T-helper 1 cell treated with Interleukin-12 subunit alpha and Interleukin-12 subunit beta and Interleukin-4 antibody, amounts not matched to agents 30 ng/mL and 1 ng/mL, for 36 hours (primary cell): ENCODE results near the gene SUFU. TPM values are rescaled to one million over a fixed set of nuclear protein-coding genes. Genes with fewer than 3 reads are reported as not detected.

ENCODE experiments used
- intact Hi-C: fragments of 100-400 bp; cut with micrococcal nuclease; formaldehyde crosslinking; loops from one replicate; pipeline ENCODE4 v1.15.1; 2024
- total RNA-seq: library from RNA; stranded (reverse); gene quantifications from 2 replicates; pipeline ENCODE4 v1.2.3, GENCODE V29; 2022

Gene SUFU
- total RNA-seq, 1 donor from 2014 or later: 12.9 TPM

DNA sequence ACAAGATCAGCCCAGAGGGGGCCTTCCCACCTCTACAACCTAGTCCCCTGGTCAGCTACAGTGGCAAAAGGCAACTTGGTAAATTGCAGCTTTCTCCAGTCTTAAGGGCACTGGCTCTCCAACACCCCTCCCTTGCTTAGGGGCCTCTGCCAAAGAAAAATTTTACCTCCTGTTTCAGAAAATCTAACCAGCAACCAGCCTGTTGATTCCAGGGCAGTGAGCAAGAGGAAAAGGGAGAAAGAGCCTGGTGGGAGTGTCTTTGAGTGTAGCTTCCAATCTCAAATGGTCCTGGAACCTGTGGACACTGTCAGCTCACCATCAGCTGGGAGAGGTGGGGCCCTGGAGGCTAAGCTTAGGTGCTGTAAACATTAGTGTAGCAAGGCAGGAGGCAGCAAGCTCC is 24.1 kb upstream of the SUFU start:
- intact Hi-C loops: loop anchor here (1.0 kb wide), 10 partner anchors 18 to 310 kb away; partner anchors contain the start of gene CUEDC2

DNA sequence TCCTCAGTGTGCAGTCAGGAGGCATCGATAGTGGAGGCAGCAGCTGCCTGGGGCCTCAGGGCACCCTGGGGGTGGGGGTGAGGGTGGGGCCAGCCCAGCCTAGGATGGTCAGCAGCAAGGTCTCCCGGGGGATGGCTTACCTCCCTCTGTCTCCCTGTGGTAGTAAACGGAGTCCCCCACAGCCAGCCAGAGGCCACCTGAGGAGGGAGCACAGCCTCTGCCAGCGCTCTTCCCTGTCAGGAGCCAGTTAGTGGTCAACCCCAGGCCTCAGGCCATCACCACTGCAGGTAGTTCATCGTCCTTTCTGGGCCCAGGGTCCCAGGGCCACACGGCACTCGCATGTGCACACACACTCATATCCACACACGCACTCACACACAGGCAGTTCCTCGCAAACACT is 23.4 kb upstream of the SUFU start:
- intact Hi-C loops: no loop called here

- intact Hi-C loops: no loop called here
Measured at GRCh38 chr10:102484021-102484420, 19.8 kb upstream of the SUFU start.

GRCh38 chr10:102485093-102485784 is 18.5 kb upstream of the SUFU start:
- intact Hi-C loops: no loop called here

DNA sequence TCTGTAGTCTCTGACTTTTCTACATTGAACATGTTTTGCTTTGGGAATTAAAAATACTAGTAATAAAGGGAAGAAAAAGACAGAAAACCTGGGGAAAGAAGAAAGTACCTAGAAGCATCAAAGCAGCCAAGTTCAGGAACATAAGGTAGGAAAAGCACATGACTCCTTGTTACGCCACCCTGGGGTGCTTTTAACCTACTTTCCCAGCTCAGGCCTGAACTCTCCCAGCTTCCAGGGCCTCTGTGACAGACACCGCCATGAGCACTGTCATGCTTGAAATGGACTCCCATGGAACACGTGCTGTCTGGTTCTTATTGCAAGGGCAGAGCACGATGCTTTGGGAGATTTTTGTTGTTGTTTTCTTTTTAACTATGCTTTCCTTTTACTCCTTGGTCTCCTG is 12.6 kb upstream of the SUFU start:
- intact Hi-C loops: no loop called here

DNA sequence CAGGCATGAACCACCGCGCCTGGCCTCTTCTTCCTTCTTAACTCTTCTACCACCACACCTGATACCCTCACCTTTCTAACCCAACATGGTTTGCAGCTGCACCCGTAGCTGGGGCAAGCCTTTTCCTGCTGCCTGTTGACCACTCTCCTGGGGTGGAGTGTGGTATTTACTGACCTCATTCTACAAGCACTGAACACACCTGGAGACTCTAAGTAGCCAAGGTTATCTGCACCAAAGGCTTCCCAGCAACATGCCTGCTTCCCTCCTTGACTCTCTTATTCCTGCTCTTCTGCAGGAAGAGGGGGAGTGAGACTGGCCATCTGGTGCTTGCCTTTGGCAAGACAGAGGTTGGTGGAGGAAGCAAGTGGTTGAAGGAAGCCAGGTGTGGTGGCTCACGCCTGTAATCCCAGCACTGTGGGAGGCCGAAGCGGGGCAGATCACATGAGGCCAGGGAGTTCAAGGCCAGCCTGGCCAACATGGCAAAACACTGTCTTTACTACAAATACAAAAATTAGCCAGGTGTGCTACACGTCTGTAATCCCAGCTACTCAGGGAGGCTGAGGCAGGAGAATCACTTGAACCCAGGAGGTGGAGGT is 11.3 kb upstream of the SUFU start:
- intact Hi-C loops: no loop called here

DNA sequence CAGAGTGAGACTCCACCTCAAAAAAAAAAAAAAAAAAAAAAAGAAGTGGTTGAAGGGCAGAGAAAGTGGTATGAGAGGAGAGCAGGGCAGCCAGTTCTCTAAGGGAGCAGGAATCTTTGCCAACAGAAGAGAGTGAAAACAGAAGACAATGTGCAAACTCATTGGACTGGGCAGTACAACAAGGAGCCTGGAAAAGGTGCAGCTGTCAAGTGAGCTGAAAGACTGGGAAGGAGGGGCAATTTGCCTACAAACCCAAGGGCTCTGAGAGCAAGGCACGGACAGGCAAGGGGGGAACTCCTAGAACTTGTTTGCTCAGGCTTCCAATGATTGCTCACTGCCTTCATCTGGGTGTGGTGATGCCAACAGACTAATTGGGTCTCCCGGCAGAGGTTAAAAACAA is 10.8 kb upstream of the SUFU start:
- intact Hi-C loops: no loop called here

- intact Hi-C loops: no loop called here
Measured at GRCh38 chr10:102493771-102494170, 10.0 kb upstream of the SUFU start.

DNA sequence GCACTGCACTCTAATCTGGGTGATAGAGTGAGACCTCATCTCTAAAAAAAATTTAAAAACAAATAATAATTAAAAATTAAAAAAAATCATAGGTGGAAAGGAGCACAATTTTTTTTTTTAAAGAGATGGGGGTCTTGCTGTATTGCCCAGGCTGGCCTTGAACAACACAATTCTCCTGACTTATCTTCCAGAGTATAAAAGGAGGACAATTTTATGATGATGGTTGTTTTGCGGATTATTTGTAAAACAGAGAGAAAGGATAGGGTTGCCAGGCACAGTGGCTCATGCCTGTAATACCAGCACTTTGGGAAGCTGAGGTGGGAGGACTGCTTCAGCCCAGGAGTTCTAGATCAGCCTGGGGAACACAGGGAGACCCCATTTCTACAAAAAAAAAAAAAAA is 6.2 kb upstream of the SUFU start:
- intact Hi-C loops: no loop called here

DNA sequence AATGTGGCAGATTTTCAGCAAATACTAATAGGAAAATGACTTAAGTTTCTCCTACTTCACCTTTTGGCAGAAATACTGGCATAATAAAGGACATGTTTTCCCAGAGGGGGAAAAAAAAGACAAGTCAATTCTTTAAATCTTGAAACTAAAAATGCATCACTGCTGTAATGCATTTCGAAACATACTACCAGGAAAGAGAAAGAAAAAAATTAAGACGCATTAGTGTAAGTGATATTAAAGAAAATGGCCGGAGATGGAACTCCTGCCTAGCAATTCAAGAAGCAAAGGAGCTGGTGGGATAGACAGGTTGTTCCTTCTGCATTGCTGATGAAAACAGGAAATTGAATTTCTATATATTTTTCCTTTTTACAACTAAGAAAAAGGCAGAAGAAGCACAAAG is 4.4 kb upstream of the SUFU start:
- intact Hi-C loops: no loop called here

DNA sequence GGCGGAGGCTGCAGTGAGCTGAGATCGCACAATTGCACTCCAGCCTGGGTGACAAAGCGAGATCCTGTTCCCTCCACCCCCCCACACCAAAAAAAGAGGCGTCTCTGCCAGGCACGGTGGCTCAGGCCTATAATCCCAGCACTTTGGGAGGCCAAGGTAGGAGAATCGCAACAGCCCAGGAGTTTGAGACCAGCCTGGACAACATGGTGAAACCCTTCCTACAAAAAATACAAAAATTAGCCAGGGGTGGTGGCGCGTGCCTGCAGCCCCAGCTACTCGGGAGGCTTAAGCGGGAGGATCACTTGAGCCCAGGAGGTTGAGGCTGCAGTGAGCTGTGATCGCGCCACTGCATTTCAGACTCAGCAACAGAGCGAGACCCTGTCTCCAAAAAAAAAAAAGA is 3.1 kb upstream of the SUFU start:
- intact Hi-C loops: loop anchor here (5.0 to 10.0 kb wide), 6 partner anchors 333 to 1968 kb away; partner anchors contain the start of genes GSTO2, NT5C2, PDZD7 and SFXN3

DNA sequence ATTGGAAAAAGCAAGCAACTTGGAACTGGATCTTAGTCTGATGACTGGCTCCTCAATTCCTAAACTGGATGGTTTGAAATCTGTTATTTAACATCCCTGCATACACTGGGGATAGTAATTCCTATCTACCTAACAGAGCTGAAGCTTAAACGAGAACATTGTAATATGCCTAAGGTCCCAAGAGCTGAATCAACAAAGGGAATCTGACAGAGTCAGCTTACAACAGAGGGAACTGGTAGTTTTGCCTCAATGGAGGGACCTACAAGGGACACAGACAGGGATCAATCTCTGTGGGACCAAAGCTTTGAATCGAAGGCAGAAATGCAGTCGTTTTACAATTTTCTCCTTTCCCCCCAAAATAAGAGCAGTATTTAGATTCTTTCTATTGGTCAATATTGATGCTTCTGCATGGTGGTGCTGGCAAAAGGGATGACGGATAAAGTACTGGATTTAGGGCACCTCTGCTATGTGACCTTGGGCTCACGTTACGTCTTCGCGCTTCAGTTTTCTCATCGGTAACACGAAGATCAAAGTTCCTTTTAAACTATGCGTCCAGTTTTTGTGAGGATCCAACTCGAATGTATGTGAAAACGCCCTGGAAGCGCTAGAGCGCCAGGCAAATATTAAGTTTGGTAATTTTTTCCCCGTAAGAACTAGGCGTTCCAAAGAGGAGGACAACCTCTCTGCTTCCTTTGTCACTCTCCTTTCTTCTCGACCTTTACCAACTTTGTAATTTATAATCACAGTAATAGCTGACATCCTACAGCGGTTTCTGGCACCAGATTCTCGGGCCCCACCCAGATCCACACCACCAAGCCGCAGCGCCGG is 2.4 kb upstream of the SUFU start:
- intact Hi-C loops: loop anchor here (1.0 to 10.0 kb wide), 27 partner anchors 40 to 1969 kb away; partner anchors contain the start of genes ARL3, ARMH3, ATP5MK and BORCS7

DNA sequence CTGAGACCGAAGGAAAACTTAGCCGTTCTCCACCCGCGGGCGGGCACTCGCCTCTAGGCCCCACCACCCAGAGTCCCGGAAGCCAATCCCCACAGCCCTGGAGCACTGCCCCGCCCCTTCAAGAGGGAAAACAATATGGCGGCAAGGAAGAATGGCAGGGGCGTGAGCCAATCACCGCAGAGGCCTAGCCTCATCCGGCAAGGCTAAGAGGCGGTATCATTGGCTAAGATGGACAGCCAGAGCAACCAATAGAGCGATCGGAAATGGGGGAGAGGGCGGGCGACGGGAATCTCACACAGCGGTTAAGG is 1.8 kb upstream of the SUFU start:
- intact Hi-C loops: loop anchor here (1.0 to 10.0 kb wide), 27 partner anchors 41 to 1970 kb away; partner anchors contain the start of genes ARL3, ARMH3, ATP5MK and BORCS7

DNA sequence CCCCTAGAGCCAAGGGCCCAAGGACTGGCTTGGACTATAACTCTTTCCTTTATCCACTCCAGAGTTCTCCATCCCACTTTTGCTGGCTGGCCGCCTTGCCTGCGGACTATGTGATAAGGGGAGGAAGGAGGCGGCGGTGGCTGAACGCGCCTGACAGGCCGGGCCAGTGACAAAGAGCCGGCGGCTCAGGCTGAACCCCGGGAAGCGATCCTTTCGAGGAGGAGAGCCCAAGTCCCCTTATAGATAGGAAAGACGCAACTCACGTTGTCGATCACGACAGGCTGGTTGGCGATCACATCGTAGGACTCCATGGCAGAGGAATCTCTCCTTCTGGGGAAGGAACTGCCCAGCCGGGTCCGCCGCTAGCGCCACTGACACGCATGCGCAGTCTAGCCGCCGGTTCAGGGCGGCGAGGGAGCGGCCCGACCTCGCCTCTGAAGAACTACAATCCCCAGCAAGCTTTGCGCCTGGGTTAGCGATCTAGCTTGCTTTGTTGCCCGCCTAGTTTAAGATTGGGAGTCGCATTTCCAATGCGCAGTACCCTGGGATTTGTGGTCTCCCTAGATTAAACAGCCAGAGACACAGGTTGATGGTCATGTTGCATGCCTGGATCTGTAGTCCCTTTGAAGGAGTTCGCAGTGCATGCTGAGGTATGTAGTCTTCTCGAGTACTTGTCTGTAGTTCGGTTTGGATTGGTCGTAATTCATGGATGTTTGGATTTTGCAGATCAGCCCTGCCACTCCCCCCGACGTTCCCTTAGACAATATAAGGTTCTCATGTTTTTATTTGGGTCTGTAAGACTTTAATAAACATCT is 1.2 kb upstream of the SUFU start, which contains the start of gene ACTR1A:
TSS of gene ACTR1A (minus strand) at position 376 of the 815 bp plus-strand sequence. CDS start at position 311, 65 bp downstream.
- intact Hi-C loops: loop anchor here (1.0 to 10.0 kb wide), 33 partner anchors 41 to 1970 kb away; partner anchors contain the start of genes ARL3, ARMH3, ATP5MK and BORCS7

DNA sequence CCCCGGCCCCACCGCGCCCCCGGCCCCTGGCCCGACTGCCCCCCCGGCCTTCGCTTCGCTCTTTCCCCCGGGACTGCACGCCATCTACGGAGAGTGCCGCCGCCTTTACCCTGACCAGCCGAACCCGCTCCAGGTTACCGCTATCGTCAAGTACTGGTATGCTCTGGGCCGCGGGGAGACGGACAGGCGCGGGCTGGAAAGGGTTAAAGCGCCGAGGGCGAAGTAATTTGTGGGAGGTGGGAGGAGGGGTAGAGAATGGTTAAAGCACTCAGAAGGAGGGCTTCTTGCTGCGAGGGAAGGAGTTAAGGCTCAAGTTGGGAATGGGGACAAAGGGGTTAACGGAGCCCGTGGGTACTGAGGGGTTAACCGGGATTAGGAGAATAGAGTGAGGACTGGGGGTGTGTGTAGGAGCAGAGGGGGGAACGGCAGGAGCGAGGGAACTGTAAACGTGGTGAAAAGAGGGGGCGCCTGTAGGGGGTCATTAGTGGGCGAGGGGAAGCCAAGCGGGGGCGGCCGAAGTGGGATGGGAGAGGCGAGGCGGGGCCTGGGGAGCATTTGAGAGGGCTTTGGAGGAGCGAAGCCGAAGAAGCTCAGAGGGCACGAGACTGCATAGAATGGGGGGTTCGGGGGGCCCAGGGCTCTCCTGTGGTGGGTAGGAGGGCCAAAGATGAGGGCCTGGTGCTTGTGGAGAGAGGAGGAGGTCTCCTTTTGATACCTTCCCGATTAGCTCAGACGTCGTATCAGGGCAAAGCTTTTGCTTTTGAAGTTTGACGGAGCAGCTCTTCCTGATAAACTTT is 605 bp downstream of the SUFU start:
- intact Hi-C loops: loop anchor here (5.0 to 10.0 kb wide), 6 partner anchors 337 to 1972 kb away; partner anchors contain the start of genes GSTO2, NT5C2, PDZD7 and SFXN3

DNA sequence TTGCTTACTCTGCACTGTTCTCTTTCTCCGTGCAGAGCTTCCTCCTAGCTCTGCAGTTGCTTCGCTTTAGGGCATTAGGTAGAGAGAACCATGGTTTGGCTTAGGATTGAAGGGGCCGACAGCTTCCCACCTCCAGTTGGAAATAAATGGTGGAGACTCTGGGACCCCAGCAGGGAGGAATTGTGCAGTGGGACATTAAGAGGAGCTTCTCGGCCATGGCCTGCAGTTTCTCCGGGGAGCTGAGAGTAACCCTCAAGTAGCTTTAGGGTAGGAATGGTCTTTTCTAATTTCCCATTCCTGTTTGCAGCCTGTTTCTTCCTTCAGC is 1.2 kb downstream of the SUFU start:
- intact Hi-C loops: loop anchor here (5.0 to 10.0 kb wide), 6 partner anchors 338 to 1973 kb away; partner anchors contain the start of genes GSTO2, NT5C2, PDZD7 and SFXN3

DNA sequence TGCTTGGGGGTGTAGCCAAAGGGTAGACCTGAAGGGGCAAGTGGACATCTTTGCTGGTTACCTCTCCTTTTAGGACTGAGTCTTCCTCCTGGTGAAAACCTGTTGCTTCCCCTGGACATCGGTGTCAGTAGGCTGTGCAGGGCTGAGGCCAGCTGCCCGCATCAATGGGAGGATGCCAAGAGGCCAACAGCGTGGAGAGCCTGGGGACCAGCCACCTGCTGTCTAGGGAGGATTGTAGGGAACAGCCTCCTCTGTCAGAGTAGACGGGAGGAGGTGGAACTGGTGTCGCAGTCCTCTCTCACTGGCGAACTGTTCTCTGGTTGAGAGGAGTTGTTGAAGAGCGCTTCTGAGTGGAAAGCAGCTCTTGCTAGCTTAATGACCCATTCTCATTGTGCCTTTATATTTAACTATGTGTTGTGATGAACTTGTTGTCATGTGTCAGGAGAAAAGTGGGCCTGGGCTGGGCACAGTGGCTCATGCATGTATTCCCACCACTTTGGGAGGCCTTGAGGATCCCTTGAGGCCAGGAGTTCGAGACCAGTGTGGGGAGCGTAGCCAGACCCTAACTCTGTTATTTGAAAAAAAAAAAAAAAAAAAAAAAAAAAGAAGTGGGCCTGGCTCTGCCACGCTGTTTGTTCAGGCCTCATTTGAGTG is 1.8 kb downstream of the SUFU start:
- intact Hi-C loops: loop anchor here (10.0 kb wide), 2 partner anchors 689 to 1759 kb away; partner anchors contain the start of genes GSTO2 and NT5C2

DNA sequence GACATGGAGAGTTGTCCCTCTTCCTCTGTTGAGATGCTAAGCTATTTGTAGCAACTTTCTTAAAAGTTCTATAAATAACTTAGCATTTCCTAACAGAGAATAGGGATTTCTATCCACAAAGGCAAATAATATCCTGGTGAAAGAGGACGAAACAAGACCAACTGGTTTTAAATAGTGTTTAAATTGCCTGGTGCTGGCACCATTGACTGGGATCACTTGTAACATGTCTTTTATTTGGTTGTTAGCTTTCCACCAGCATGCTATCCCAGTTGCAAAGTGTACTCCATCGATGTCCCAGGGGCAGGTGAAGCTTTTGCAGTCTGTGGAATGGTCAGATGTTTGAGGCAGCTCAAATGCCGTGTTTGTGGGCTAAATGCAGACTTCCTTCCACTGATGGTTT is 3.7 kb downstream of the SUFU start:
- intact Hi-C loops: loop anchor here (10.0 kb wide), 2 partner anchors 687 to 1757 kb away; partner anchors contain the start of genes GSTO2 and NT5C2

- intact Hi-C loops: loop anchor here (10.0 kb wide), 2 partner anchors 686 to 1756 kb away; partner anchors contain the start of genes GSTO2 and NT5C2
Measured at GRCh38 chr10:102508506-102508905, 4.7 kb downstream of the SUFU start.
